HS-27A (cell line): Measurements from ENCODE around the gene BCKDHB.
A peak's percentile ranks its signal among the peaks of the same experiment; 100 is the strongest.
"Not testable (repeated sequence)": the region's sequence is repeated elsewhere in the genome, so short reads cannot be mapped to it uniquely, and the experiment has no call there.

Experiments used
- DNase-seq: peaks from one replicate; pipeline ENCODE4 v3.0.0-alpha.2; 2012; ENCODE audit warnings: low read depth, missing footprints

BCKDHB gene

DNA sequence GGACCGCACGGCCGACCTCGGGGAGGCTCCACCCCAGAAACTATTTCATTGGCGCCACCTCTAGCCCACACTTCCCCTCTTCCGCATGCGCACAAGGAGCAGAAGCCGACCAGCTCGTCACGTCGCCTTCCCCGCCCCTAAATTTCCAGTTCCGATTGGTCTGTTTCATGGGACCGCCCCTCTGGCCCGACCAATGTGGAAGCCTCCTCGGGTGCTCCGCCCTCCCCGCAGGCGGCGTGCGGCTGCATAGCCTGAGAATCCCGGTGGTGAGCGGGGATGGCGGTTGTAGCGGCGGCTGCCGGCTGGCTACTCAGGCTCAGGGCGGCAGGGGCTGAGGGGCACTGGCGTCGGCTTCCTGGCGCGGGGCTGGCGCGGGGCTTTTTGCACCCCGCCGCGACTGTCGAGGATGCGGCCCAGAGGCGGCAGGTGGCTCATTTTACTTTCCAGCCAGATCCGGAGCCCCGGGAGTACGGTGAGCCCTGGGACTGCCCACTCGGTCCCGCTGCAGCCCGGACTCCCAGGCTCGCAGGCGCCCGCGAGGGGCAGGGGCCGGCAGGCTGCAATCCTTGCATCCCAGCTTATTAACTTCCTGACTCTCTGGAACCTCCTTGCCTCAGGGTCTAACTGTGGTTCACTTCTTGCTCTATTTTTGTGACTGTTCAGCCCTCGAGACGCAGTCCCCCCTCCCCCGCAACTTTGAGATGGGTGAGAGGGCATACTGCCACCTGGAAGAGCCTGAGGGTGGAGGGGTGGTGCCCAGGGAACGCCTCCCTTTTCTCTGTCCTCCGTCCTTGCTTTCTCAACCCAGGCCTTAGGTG is at the start of gene BCKDHB:
Gene BCKDHB (plus strand): TSS at position 254 of the 818 bp plus-strand sequence. CDS start 23 bp downstream, at position 277.
- DNase-seq: peak; percentile 88

DNA sequence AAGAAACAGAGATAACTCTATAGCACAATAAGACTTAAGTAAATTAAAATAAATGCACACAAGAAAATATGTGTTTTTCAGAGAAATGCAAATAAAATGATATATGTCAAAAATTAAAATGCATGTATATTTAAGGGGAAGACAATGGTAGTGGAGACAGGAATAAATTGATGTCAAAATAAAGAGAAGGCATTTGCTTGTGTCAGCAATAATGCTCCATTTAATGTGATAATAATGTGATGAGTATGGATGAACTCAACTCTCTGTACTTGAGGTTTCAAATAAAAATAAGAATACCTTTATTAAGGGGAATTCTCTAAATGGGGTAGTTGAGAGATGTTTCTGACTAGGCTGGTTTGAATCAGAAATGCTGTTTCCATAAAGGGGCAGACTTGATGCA is 45.7 kb upstream of the BCKDHB start:
- DNase-seq: no peak

DNA sequence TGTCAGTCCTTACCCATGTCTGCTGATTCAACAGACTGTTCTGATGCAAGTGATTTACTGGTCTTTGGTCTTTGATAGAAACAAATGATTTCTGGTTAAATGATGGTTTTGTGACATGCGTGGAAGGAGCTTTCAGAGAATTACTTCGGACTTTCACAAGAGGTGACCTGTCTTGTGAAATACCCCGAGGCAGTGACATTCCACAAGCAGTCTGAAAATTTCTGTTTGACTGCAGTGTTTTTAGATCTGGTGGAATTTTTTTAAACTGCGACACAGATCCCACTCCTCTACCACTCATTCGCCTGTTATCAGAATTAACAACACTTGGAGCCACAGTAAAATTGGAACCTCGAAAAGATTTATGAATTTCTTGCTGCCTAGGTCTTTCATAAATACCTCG is 38.3 kb upstream of the BCKDHB start:
- DNase-seq: not testable (repeated sequence)

GRCh38 chr6:80070431-80070830 is 36.0 kb upstream of the BCKDHB start:
- not testable (repeated sequence) for DNase-seq

DNA sequence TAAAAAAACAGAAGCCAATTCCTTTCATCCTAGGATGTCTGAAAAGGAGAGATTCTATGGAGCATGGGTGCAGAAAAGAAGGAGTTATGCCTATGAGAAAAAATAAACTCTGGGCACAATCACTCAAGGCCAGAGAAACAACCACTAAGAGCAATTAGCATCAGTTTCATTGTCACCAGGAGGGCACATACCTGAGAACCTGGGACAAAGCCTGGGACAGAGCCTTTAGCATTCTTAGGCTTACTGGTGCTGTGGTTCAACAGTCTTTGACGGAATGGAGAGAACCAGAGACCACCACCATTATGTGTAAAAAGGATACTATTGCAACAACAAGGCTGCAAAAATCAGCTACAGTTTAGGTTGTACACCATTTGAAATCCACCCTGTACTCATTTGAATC is 29.4 kb upstream of the BCKDHB start:
- no peak for DNase-seq

DNA sequence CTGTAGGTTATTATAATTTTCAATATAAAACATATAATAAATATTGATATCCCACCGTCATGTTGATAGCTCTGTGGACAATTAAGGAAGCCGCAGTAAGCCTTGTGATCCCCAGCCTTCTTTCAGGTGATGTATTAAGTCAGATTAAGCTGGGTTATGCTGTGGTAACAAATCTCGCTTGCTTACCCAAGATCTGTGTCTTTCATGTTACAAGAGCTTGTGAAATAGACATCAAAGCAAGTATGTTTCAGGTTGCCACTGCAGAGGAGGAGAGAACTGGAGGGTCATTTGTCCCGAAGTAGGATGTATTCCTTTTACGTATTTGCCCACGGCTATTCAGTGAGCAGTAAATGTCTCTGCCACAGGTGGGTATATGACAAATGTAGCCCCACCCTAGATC is 17.8 kb upstream of the BCKDHB start:
- no peak for DNase-seq

GRCh38 chr6:80091506-80091905 is 15.0 kb upstream of the BCKDHB start:
- DNase-seq: no peak

- no peak for DNase-seq
These were observed 12.5 kb upstream of the BCKDHB start for GRCh38 chr6:80094017-80094416.

DNA sequence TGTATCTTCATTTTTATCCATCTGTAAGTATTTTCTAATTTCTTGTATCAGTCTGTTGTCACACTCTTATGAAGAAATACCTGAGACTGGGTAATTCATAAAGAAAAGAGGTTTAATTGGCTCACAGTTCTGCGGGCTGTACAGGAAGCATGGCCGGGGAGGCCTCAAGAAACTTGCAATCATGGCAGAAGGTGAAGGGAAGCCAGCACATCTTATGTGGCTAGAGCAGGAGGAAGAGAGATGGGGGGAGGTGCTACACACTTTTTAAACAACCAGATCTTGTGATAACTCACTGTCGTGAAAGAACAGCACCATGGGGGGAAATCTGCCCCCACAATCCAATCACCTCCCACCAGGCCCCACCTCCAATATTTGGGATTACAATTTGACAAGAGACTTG is 10.9 kb upstream of the BCKDHB start:
- no peak for DNase-seq

DNA sequence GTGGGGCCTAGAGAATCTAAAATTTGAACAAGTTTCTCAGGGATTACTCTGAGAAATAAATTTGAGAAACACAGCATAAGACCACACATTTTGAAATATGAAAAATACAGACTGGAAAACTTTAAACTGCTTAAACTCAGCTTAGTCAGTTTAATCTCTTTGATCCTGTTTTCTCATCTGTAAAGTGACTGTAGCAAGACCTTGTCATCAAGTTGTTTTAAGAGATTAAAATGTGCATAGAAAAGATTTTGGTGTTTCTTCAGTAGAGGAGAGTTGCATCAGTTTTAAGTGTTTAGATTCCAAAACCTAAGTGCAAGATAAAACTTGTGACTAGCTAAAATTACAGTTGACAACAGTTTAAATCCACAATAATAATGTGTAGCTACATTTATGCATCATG is 8.1 kb upstream of the BCKDHB start:
- DNase-seq: no peak

GRCh38 chr6:80104520-80104919 is 2.0 kb upstream of the BCKDHB start:
- no peak for DNase-seq

GRCh38 chr6:80105972-80106417 is 476 bp upstream of the BCKDHB start:
- no peak for DNase-seq

DNA sequence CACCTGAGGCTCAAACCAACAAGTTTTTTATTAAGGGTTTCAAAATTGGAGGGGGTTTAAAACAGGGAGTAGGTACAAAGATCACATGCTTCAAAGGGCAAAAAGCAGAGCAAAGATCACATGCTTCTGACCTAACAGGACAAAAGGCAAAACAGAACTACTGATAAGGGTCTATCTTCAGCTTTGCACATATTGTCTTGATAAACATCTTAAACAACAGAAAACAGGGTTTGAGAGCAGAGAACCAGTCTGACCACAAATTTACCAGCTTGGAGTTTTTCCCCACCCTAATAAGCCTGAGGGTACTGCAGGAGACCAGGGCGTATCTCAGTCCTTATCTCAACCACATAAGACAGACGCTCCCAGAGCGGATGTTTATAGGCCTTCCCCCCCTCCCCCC is 16.1 kb downstream of the BCKDHB start:
- DNase-seq: not testable (repeated sequence)

DNA sequence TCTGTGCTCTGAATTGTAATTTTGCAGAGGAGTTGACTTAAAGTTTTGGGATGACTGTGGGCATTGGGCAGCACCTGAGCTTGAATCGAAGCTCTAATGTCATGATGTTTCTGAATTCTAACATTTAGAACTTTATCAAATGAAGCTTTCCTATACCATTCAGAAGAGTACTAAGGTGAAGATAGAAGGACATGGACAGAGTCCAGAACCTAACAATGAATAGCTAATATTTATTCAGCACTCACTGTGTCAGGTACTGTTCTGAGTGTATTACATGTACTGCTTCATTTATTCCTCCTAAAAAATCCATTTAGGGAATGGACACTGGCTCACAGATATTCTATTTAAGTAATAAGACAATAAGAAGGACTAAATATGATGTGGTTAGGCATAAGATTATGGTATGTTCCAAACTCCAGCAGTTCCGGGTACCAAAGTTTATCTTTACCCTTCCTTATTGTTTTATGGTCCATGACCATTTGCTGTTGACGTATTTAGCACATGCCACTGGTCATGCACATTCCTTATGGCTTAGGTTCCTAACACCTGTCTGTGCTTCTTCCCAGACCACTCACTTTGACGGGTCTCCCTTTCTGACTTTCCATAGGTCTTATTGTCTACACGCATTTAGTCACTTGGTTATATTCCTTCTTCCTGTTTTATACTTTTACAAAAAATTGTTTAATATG is 20.3 kb downstream of the BCKDHB start:
- DNase-seq: no peak

DNA sequence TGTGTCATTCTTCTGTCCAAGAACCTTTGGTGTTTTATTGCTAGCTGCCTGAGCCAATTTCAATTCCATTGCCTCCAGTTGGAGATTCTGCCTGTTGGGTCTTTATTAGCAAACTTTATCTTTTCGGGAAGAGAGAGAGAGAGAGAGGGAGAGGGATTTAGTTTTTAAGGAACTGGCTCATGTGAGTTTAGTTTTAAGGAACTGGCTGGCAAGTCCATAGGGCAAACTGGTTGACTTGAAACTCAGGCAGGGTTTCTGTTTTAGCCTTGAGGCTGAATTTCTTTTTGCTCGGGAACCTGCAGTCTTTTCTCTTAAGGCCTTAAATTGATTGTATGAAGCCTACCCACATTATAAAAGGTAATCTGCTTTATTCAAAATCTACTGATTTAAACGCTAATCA is 23.0 kb downstream of the BCKDHB start:
- no peak for DNase-seq

DNA sequence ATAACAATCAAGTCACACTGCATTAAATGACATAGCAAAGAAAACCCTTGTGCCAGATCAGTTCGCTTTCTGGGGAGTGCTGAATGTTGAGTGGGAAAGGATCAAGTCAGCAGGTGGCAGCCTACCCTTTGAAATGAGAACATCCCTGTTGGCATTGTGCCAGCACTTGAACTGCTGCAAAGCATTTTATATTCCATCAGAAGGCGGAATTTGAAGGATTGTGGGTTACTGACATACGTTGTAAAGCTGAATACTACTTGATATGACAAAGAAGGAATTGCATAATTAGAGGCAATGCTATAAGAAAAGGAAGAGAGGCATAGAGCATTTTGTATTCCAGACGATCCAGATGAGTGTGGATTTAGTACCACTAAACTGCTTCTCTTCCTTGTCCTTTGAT is 26.5 kb downstream of the BCKDHB start:
- DNase-seq: no peak

DNA sequence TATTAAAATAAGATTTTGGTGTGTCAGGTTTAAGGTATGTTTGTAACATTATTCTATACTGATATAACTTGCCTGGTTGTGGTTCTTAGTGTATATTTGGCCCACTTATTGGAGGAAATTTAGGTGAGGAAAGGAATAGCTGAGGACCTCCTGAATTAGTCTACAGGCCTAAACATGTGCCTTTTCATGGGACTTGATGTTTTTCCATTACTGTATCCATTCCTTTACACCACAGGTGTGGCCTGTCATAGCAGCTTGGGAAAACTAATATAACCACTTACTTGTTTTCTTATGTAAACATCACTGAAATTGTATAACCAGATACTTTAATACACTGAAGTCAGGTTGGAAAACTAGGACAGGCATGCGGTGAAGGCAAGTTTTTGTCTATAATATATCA is 27.6 kb downstream of the BCKDHB start:
- DNase-seq: no peak

GRCh38 chr6:80142586-80142985 is 36.1 kb downstream of the BCKDHB start:
- DNase-seq: no peak

DNA sequence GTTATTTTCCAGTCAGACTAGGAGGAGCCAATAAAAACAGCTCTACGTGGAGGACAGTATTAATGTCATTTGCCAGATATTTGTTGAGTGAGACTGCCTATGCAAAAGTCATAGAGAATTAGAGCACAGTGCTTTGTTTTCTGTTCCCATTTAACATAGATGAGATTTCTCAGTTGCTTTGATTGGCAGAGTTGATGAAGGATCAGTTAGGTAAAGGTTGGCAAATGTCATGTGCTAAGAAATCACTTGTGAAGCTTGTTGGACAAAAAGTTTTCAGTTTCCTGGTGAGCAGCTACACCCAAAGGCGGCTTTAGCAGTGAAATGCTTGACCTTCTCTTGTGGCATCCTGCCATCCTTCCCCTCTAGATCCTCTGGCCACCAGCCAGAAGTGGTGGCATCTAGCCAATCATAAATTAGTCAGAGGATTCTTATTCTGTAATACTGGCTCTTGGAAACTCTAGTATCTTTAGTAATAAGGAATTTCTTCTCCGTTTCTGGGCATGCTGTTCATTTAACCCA is 37.0 kb downstream of the BCKDHB start:
- peak; percentile 89 for DNase-seq

- no peak for DNase-seq
These were observed 38.4 kb downstream of the BCKDHB start for GRCh38 chr6:80144753-80145315.

- no peak for DNase-seq
These were observed 39.0 kb downstream of the BCKDHB start for GRCh38 chr6:80145509-80145908.

DNA sequence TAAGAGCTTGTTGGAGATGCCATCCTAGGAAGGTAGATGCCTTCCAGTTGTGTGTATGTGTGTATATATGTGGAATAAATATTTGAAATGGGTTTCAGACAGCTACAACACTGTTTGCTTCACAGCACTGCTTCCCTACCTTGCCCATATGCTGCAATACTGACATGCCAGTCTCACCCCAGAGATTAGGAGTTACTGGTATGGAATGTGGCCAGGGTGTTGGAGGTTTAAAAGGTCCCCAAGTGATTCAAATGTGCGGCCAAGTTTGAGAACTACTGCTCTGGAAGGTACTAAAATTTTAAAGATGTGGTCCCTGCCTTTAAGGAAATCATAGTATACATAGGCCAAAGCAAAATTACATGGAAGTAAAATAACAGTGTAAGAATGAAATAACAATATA is 39.5 kb downstream of the BCKDHB start:
- DNase-seq: no peak

DNA sequence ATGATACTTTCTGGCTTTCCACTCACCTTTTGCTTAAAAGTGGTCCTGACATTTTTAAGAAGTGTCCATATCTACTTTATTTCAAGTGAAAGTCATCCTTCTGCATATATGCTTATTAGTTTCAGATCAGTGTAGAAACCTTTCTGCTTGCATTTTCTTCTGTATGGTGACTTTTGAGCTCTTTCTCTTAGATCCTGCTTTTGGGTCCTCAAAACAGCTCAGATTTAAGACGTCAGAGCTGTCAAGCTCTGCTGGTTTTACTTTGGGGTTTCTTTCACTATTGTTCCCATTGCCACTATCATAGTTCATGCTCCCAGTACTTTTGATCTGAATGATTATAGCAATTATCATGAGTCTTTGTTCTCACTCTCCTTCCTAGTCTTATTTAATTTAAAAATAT is 41.7 kb downstream of the BCKDHB start:
- no peak for DNase-seq
